ENCODE results near the gene ACAD11. TPM values are rescaled to one million over a fixed set of nuclear protein-coding genes. Genes with fewer than 3 reads are reported as not detected.

The ACAD11 gene
- total and polyA plus RNA-seq, 9 of the 15 experiments (the other 6 are each of a cell fraction or from before 2014, with no cell fraction given), result 1.3 to 8.4 (median 4.0) TPM

- Histone ChIP-seq H3K4me1 (replicated peaks in 1 of 2; ENCODE audit: control insufficient read depth in 2 of 2, insufficient read depth in 2 of 2, low read length in 2 of 2) (peaks cover 0 to 19% of the 10 kb centered on the region in 2 experiments; a peak in 4 of 5 replicates), H2AFZ (ENCODE audit: low read depth, low read length) (peak overlapping the region; percentile 88), H3K9ac (ENCODE audit: insufficient read depth in 1 of 2, low read depth in 2 of 2, low read length in 2 of 2) (no peak overlapping the region), H3K27ac (ENCODE audit: extremely low read depth, low read depth, low read length) (peak overlapping the region; percentile 62; the same call in 2 of the 3 replicates), H3K79me2 (ENCODE audit: control insufficient read depth, insufficient read depth, low read length) (no peaks in the 10 kb centered on the region), H4K20me1 (replicated peaks; ENCODE audit: control insufficient read depth, insufficient read depth, low read length) (no peaks in the 10 kb centered on the region), H3K9me1 (ENCODE audit: control insufficient read depth, insufficient read depth, low read length) (no peaks in the 10 kb centered on the region), H3K9me3 (replicated peaks; ENCODE audit: control insufficient read depth, insufficient read depth, low read depth, low read length) (no peaks in the 10 kb centered on the region), H3K4me2 (ENCODE audit: insufficient read depth, low read length) (peak overlapping the region; percentile 24; the same call in 1 of the 2 replicates), H3K36me3 (ENCODE audit: control insufficient read depth, insufficient read depth, low read length) (no peaks in the 10 kb centered on the region), H3K27me3 (ENCODE audit: control insufficient read depth in 2 of 2, insufficient read depth in 2 of 2, low read length in 2 of 2) (no peaks in the 10 kb centered on the region), H3K4me3 (no peak overlapping the region)
- CTCF ChIA-PET (ENCODE audit: low intra/inter-chr PET ratio), result no interaction called here
- 15% methylated on average over 3 of the region's 3 CpGs for WGBS (ENCODE audit: insufficient coverage, low coverage, missing lambda C conversion rate)
- BruUV-seq (replicated peaks), result no TSS peak
- POLR2A ChIA-PET, result no interaction called here
- ATAC-seq (peak; percentile 45; the same call in 2 of the 3 replicates), FAIRE-seq (no peak), DNase-seq (ENCODE audit: extremely low read depth in 1 of 4, low spot score in 3 of 4) (peak in 1 of 4 experiments; percentile 6)
- in situ Hi-C loops (cut with MboI), result no loop called here
- peak; percentile 46; the same call in 1 of the 2 replicates for TF ChIP-seq ZNF395 (CRISPR knock-in tag; IDR thresholded peaks at IDR 0.05)
- TF ChIP-seq MEF2D (tag; conservative IDR thresholded peaks at IDR 0.05; ENCODE audit: low read depth), result peak; percentile 15; the same call in 1 of the 2 replicates
- TF ChIP-seq CBX3 (IDR thresholded peaks at IDR 0.05; ENCODE audit: borderline replicate concordance in 1 of 2, low read length in 2 of 2), result no peak
- TF ChIP-seq ID3 (CRISPR knock-in tag; IDR thresholded peaks at IDR 0.05), result no peak
- no peak for TF ChIP-seq ID3 (tag; IDR thresholded peaks at IDR 0.05)
- TF ChIP-seq ZNF766 (CRISPR knock-in tag; conservative IDR thresholded peaks at IDR 0.05), result peak; percentile 58
- no peak for TF ChIP-seq ESRRB (CRISPR knock-in tag; IDR thresholded peaks at IDR 0.05; ENCODE audit: borderline replicate concordance)
- intact Hi-C loops (cut with micrococcal nuclease), result no loop called here
Observed at GRCh38 chr3:132550579-132551305, 108.9 kb downstream of the ACAD11 start.
